ENCODE data around the gene HMGN3.

HMGN3 gene

GRCh38 chr6:79170431-79170830 lies 64.1 kb downstream of the HMGN3 start:
- no peak for TF ChIP-seq CTCF (IDR thresholded peaks at IDR 0.05; ENCODE audit: low read length, missing control alignments)
- no peak overlapping the region for H3K4me3 ChIP-seq (replicated peaks; ENCODE audit: low read depth, low read length)
- DNase-seq (ENCODE audit: low read depth), result no peak

GRCh38 chr6:79168695-79168980 lies 65.8 kb downstream of the HMGN3 start:
- H3K4me3 ChIP-seq (replicated peaks; ENCODE audit: low read depth, low read length), result no peak overlapping the region
- TF ChIP-seq CTCF (IDR thresholded peaks at IDR 0.05; ENCODE audit: low read length, missing control alignments), result no peak
- no peak for DNase-seq (ENCODE audit: low read depth)

GRCh38 chr6:79167931-79168694 lies 66.4 kb downstream of the HMGN3 start:
- TF ChIP-seq CTCF (IDR thresholded peaks at IDR 0.05; ENCODE audit: low read length, missing control alignments), result no peak
- H3K4me3 ChIP-seq (replicated peaks; ENCODE audit: low read depth, low read length), result no peak overlapping the region
- DNase-seq (ENCODE audit: low read depth), result peak; percentile 13

- no peak for TF ChIP-seq CTCF (IDR thresholded peaks at IDR 0.05; ENCODE audit: low read length, missing control alignments)
- DNase-seq (ENCODE audit: low read depth), result no peak
- no peak overlapping the region for H3K4me3 ChIP-seq (replicated peaks; ENCODE audit: low read depth, low read length)
These were observed 74.6 kb downstream of the HMGN3 start for GRCh38 chr6:79159846-79160245.

GRCh38 chr6:79158856-79159516 lies 75.5 kb downstream of the HMGN3 start:
- no peak for TF ChIP-seq CTCF (IDR thresholded peaks at IDR 0.05; ENCODE audit: low read length, missing control alignments)
- H3K4me3 ChIP-seq (replicated peaks; ENCODE audit: low read depth, low read length), result no peak overlapping the region

GRCh38 chr6:79157961-79158644 lies 76.4 kb downstream of the HMGN3 start:
- no peak overlapping the region for H3K4me3 ChIP-seq (replicated peaks; ENCODE audit: low read depth, low read length)
- DNase-seq (ENCODE audit: low read depth), result no peak
- TF ChIP-seq CTCF (IDR thresholded peaks at IDR 0.05; ENCODE audit: low read length, missing control alignments), result no peak

More at GRCh38 chr6:79158856-79159516, 75.5 kb downstream of the HMGN3 start:
- DNase-seq (ENCODE audit: low read depth), result no peak
